ENCODE measurements around the gene PSMD6. TPM values are rescaled to one million over a fixed set of nuclear protein-coding genes. Genes with fewer than 3 reads are reported as not detected.

PSMD6 gene
- total and polyA plus RNA-seq, 10 of the 15 experiments (the other 5 are each of a cell fraction or from before 2014, with no cell fraction given): 68.7 to 199 (median 106) TPM

GRCh38 chr3:64038253-64038767 is 15.0 kb upstream of the PSMD6 start:
- Histone ChIP-seq H3K9me3 (replicated peaks; ENCODE audit: control insufficient read depth, insufficient read depth, low read length) (no peaks in the 10 kb centered on the region; the same call in 2 of the 3 replicates), H3K4me3 (no peak overlapping the region), H3K4me1 (ENCODE audit: control insufficient read depth, insufficient read depth, low read length) (no peaks in the 10 kb centered on the region), H3K36me3 (ENCODE audit: control insufficient read depth in 2 of 2, insufficient read depth in 2 of 2, low read length in 1 of 2) (no peaks in the 10 kb centered on the region), H4K20me1 (ENCODE audit: control insufficient read depth, insufficient read depth) (no peaks in the 10 kb centered on the region), H3K4me2 (ENCODE audit: control insufficient read depth, insufficient read depth) (no peak overlapping the region), H3K9ac (ENCODE audit: control insufficient read depth, insufficient read depth, low read length) (no peak overlapping the region), H3K27me3 (replicated peaks in 1 of 2; ENCODE audit: control insufficient read depth in 2 of 2, insufficient read depth in 2 of 2, low read length in 1 of 2) (no peaks in the 10 kb centered on the region), H3K79me2 (ENCODE audit: control insufficient read depth, insufficient read depth, low read length) (no peaks in the 10 kb centered on the region), H2AFZ (ENCODE audit: control insufficient read depth, low read depth, low read length) (no peak overlapping the region), H3K27ac (ENCODE audit: control insufficient read depth, insufficient read depth) (no peak overlapping the region)
- BruUV-seq (replicated peaks): no TSS peak
- TF ChIP-seq ATF2 (IDR thresholded peaks at IDR 0.05; ENCODE audit: low read length) (no peak), PAX8 (IDR thresholded peaks at IDR 0.05) (no peak), BMI1 (IDR thresholded peaks at IDR 0.05; ENCODE audit: borderline replicate concordance) (no peak), SMAD1 (IDR thresholded peaks at IDR 0.05; ENCODE audit: low read depth, partially characterized antibody) (no peak)
- WGBS (ENCODE audit: insufficient coverage, insufficient replicate concordance, low lambda C conversion rate, missing lambda C conversion rate): 3% methylated on average over 4 of the region's 4 CpGs
- POLR2A ChIA-PET: no interaction called here
- SMC1A ChIA-PET (ENCODE audit: uncharacterized antibody, unreplicated experiment): interaction anchor here (0.6 to 4.5 kb wide), 12 partner anchors 7 to 447 kb away, joined by 3 to 17 read pairs (median 3); partner anchors contain the start of gene PRICKLE2
- DNase-seq (ENCODE audit: low read depth, low spot score) (no peak), ATAC-seq (no peak), FAIRE-seq (no peak)
- intact Hi-C loops (cut with micrococcal nuclease; ENCODE audit: unreplicated experiment) (loop anchor here (10.0 kb wide), 1 partner anchor 186 kb away; the partner anchor contains the start of gene PRICKLE2), in situ Hi-C loops (cut with MboI) (no loop called here)
- RAD21 ChIA-PET (ENCODE audit: unreplicated experiment): interaction anchor here (0.7 to 1.1 kb wide), 3 partner anchors 15 to 185 kb away, joined by 3 to 6 read pairs (median 3); partner anchors contain the start of gene PSMD6
- CTCF ChIA-PET: interaction anchor here (0.6 to 2.9 kb wide), 10 partner anchors 11 to 446 kb away, joined by 3 to 12 read pairs (median 4); partner anchors contain the start of genes PRICKLE2 and PSMD6

DNA sequence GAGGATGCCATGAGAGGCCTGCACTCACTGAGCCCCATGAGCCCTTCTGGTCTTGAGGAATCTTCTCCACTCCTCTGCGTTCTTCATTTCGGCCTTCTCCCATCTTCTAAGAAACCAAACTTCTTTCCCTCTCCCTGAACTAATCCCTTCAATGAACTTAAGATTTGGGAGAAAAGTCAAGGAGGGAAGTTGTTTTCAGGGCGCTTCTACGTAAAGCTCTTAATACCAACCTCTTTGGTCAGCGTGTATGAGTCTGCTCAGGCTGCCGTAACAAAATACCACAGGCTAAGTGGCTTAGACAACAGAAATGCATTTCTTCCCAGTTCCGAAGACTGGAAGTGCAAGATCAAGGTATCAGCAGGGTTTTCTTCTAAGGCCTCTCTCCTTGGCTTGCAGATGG is 13.8 kb upstream of the PSMD6 start:
- intact Hi-C loops (cut with micrococcal nuclease; ENCODE audit: unreplicated experiment): loop anchor here (10.0 kb wide), 1 partner anchor 188 kb away; the partner anchor contains the start of gene PRICKLE2
- in situ Hi-C loops (cut with MboI): no loop called here
- no peaks in the 10 kb centered on the region for H3K27me3 ChIP-seq (replicated peaks in 1 of 2; ENCODE audit: control insufficient read depth in 2 of 2, insufficient read depth in 2 of 2, low read length in 1 of 2)
- H3K4me1 ChIP-seq (ENCODE audit: control insufficient read depth, insufficient read depth, low read length): no peaks in the 10 kb centered on the region
- H3K9me3 ChIP-seq (replicated peaks; ENCODE audit: control insufficient read depth, insufficient read depth, low read length): no peaks in the 10 kb centered on the region; the same call in 2 of the 3 replicates
- RAD21 ChIA-PET (ENCODE audit: unreplicated experiment): no interaction called here
- no peak overlapping the region for H3K27ac ChIP-seq (ENCODE audit: control insufficient read depth, insufficient read depth)
- no peak overlapping the region for H2AFZ ChIP-seq (ENCODE audit: control insufficient read depth, low read depth, low read length)
- no peak overlapping the region for H3K4me2 ChIP-seq (ENCODE audit: control insufficient read depth, insufficient read depth)
- 62% methylated on average over 7 of the region's 7 CpGs for WGBS (ENCODE audit: insufficient coverage, insufficient replicate concordance, low lambda C conversion rate, missing lambda C conversion rate)
- no peak overlapping the region for H3K4me3 ChIP-seq
- H3K79me2 ChIP-seq (ENCODE audit: control insufficient read depth, insufficient read depth, low read length): no peaks in the 10 kb centered on the region
- ATAC-seq (no peak), FAIRE-seq (no peak), DNase-seq (ENCODE audit: low read depth, low spot score) (no peak)
- POLR2A ChIA-PET: no interaction called here
- no peaks in the 10 kb centered on the region for H4K20me1 ChIP-seq (ENCODE audit: control insufficient read depth, insufficient read depth)
- BruUV-seq (replicated peaks): no TSS peak
- SMC1A ChIA-PET (ENCODE audit: uncharacterized antibody, unreplicated experiment): no interaction called here
- no peak overlapping the region for H3K9ac ChIP-seq (ENCODE audit: control insufficient read depth, insufficient read depth, low read length)
- H3K36me3 ChIP-seq (ENCODE audit: control insufficient read depth in 2 of 2, insufficient read depth in 2 of 2, low read length in 1 of 2): no peaks in the 10 kb centered on the region
- CTCF ChIA-PET: interaction anchor here (0.6 to 1.5 kb wide), 2 partner anchors 311 to 676 kb away, joined by 3 read pairs; no protein-coding TSS in a partner anchor
- TF ChIP-seq ZNF207 (IDR thresholded peaks at IDR 0.05; ENCODE audit: borderline replicate concordance) (no peak), TBL1XR1 (IDR thresholded peaks at IDR 0.05; ENCODE audit: low read depth, low read length) (no peak)
